T-cell (primary cell): ENCODE results near the gene SLC44A5. TPM values are rescaled to one million over a fixed set of nuclear protein-coding genes. Genes with fewer than 3 reads are reported as not detected.

Experiments
- ATAC-seq, 4 experiments: fragments of 200-7000 bp in 3 of 4; fragments of 150-1000 bp in 1 of 4; cut with Tn5 transposase; replicated peaks in 1 of 4; 1 replicate in 3 of 4; 2 replicates in 1 of 4; pipeline ENCODE4 v1.10.0; 2021; ENCODE audit warnings: moderate library complexity in 3 of 4, mild to moderate bottlenecking in 2 of 4, moderate number of reproducible peaks in 1 of 4
- CTCF ChIA-PET, 2 donors: fragments of 300-600 bp; sonication (Branson Sonifier 250); formaldehyde crosslinking; loops; one replicate each; lab custom pipeline; 2022; ENCODE audit warnings: antibody characterized with exemption in 2 of 2; lab: Charles Lee
- POLR2A ChIA-PET, 2 donors: fragments of 300-600 bp; sonication (Branson Sonifier 250); formaldehyde crosslinking; loops; one replicate each; lab custom pipeline; 2022; ENCODE audit warnings: antibody characterized with exemption in 2 of 2; lab: Charles Lee
- DNase-seq, 35 experiments: peaks; one replicate each; pipeline versions ENCODE4 v3.0.0 to v3.0.0-alpha.2; 2013 to 2023
- H3K27ac ChIP-seq: one replicate; pipeline ENCODE4 v1.5.1; 2013; ENCODE audit warnings: low read length
- H3K27me3 ChIP-seq, 2 experiments: replicated peaks in 1 of 2; 1 replicate in 1 of 2; 2 replicates in 1 of 2; pipeline versions ENCODE4 v1.6.1 to v1.7.0; 2013; ENCODE audit warnings: low read length in 1 of 2, mixed read lengths in 1 of 2; ENCODE audit not compliant: control insufficient read depth in 2 of 2, insufficient read depth in 2 of 2; ENCODE audit errors: extremely low read depth in 1 of 2
- H3K36me3 ChIP-seq, 2 donors: 1 replicate in 1 of 2; 2 replicates in 1 of 2; pipeline versions ENCODE4 v1.6.1 to v1.7.0; 2013; ENCODE audit warnings: low read length in 1 of 2; ENCODE audit not compliant: control insufficient read depth in 2 of 2, insufficient read depth in 1 of 2; ENCODE audit errors: extremely low read depth in 1 of 2
- H3K4me1 ChIP-seq, 2 experiments: 1 replicate in 1 of 2; 2 replicates in 1 of 2; pipeline versions ENCODE4 v1.6.1 to v1.7.0; 2013; ENCODE audit warnings: low read length in 2 of 2, mixed read lengths in 1 of 2; ENCODE audit not compliant: insufficient read depth in 2 of 2, control insufficient read depth in 1 of 2; ENCODE audit errors: extremely low read depth in 1 of 2
- H3K4me3 ChIP-seq, 2 donors: 1 replicate in 1 of 2; 2 replicates in 1 of 2; pipeline versions ENCODE4 v1.5.1 to v1.7.0; 2013; ENCODE audit warnings: mild to moderate bottlenecking in 2 of 2, low read length in 1 of 2, moderate library complexity in 1 of 2; ENCODE audit not compliant: control insufficient read depth in 1 of 2; ENCODE audit errors: extremely low read depth in 1 of 2
- H3K9me3 ChIP-seq: 2 replicates; pipeline ENCODE4 v1.7.0; 2013
- H3K27ac Mint-ChIP-seq, 2 donors: one replicate each; pipeline ENCODE4 v1.8.0; 2020 to 2021; ENCODE audit warnings: mild to moderate bottlenecking in 2 of 2, mixed read lengths in 2 of 2
- H3K27me3 Mint-ChIP-seq, 2 donors: one replicate each; pipeline ENCODE4 v1.8.0; 2021 to 2022; ENCODE audit warnings: mixed read lengths in 2 of 2
- H3K36me3 Mint-ChIP-seq: one replicate; pipeline ENCODE4 v1.8.0; 2021; ENCODE audit warnings: mixed read lengths
- H3K4me1 Mint-ChIP-seq, 3 donors: one replicate each; pipeline ENCODE4 v1.8.0; 2020 to 2022; ENCODE audit warnings: mixed read lengths in 3 of 3, mild to moderate bottlenecking in 1 of 3
- H3K4me3 Mint-ChIP-seq, 3 donors: one replicate each; pipeline ENCODE4 v1.8.0; 2020 to 2022; ENCODE audit warnings: mild to moderate bottlenecking in 3 of 3, mixed read lengths in 3 of 3, moderate library complexity in 3 of 3
- H3K9me3 Mint-ChIP-seq, 3 donors: one replicate each; pipeline ENCODE4 v1.8.0; 2020 to 2022; ENCODE audit warnings: mixed read lengths in 3 of 3
- WGBS: methylation state at CpG from one replicate; pipeline ENCODE4 v1.1.5; 2013; ENCODE audit warnings: missing lambda C conversion rate; ENCODE audit not compliant: insufficient coverage; 5-methylcytosine and 5-hydroxymethylcytosine counted together
- total RNA-seq, 35 experiments: library from RNA in 6 of 35; stranded (reverse) in 6 of 35; fragments of 120-200 nt in 1 of 35; gene quantifications; one replicate each; pipeline versions ENCODE4 v1.2.1 to v1.2.4 and lab custom pipeline; 2013 to 2026

Gene SLC44A5
- total RNA-seq, 5 donors from 2014 or later (not counting 1 experiment from before 2014, with no cell fraction given), result 0.06 to 2.4 (median 0.84) TPM; not detected in 1

GRCh38 chr1:75317976-75318375 lies 292.9 kb downstream of the SLC44A5 start:
- ATAC-seq (no peak), DNase-seq (no peak)
- ChIA-PET POLR2A (no interaction called here), CTCF (no interaction called here)
- Mint-ChIP-seq H3K9me3 (peaks cover 0 to 9% (median 4%) of the 10 kb centered on the region in 3 donors), H3K27ac (no peak overlapping the region), H3K36me3 (no peaks in the 10 kb centered on the region), H3K4me1 (no peaks in the 10 kb centered on the region), H3K27me3 (no peaks in the 10 kb centered on the region), H3K4me3 (no peak overlapping the region)
- no peaks in the 10 kb centered on the region for H3K9me3 ChIP-seq
- H3K36me3 ChIP-seq, result no peaks in the 10 kb centered on the region
- H3K27me3 ChIP-seq, result no peaks in the 10 kb centered on the region
- WGBS, result 81% methylated on average over 2 of the region's 4 CpGs
- H3K4me3 ChIP-seq, result no peak overlapping the region
- H3K4me1 ChIP-seq, result no peaks in the 10 kb centered on the region
- H3K27ac ChIP-seq, result no peak overlapping the region

- POLR2A ChIA-PET, result no interaction called here
- DNase-seq (no peak), ATAC-seq (no peak)
- no peaks in the 10 kb centered on the region for H3K4me1 Mint-ChIP-seq
- Histone ChIP-seq H3K4me3 (no peak overlapping the region), H3K27ac (no peak overlapping the region), H3K36me3 (no peaks in the 10 kb centered on the region), H3K4me1 (no peaks in the 10 kb centered on the region), H3K27me3 (no peaks in the 10 kb centered on the region), H3K9me3 (no peaks in the 10 kb centered on the region)
- WGBS, result no CpG with 5 or more reads among the region's 1 CpG
- no peak overlapping the region for H3K4me3 Mint-ChIP-seq
- no peaks in the 10 kb centered on the region for H3K27me3 Mint-ChIP-seq
- CTCF ChIA-PET, result no interaction called here
- no peak overlapping the region for H3K27ac Mint-ChIP-seq
- no peaks in the 10 kb centered on the region for H3K36me3 Mint-ChIP-seq
- H3K9me3 Mint-ChIP-seq, result peaks cover 0 to 2% (median 2%) of the 10 kb centered on the region in 3 donors
Measured at GRCh38 chr1:75316230-75316629, 294.7 kb downstream of the SLC44A5 start.

- H3K4me3 ChIP-seq, result no peak overlapping the region
- no CpG with 5 or more reads among the region's 2 CpGs for WGBS
- Mint-ChIP-seq H3K4me3 (no peak overlapping the region), H3K27me3 (no peaks in the 10 kb centered on the region), H3K9me3 (no peaks in the 10 kb centered on the region), H3K36me3 (no peaks in the 10 kb centered on the region), H3K27ac (no peak overlapping the region), H3K4me1 (peaks cover 0 to 4% (median 0%) of the 10 kb centered on the region in 3 donors)
- CTCF ChIA-PET, result no interaction called here
- H3K36me3 ChIP-seq, result no peaks in the 10 kb centered on the region
- no peaks in the 10 kb centered on the region for H3K4me1 ChIP-seq
- no peak overlapping the region for H3K27ac ChIP-seq
- DNase-seq (no peak), ATAC-seq (no peak)
- H3K9me3 ChIP-seq, result no peaks in the 10 kb centered on the region
- POLR2A ChIA-PET, result no interaction called here
- no peaks in the 10 kb centered on the region for H3K27me3 ChIP-seq
Measured at GRCh38 chr1:75312620-75313019, 298.3 kb downstream of the SLC44A5 start.

- DNase-seq (no peak), ATAC-seq (no peak)
- H3K27me3 ChIP-seq, result no peaks in the 10 kb centered on the region
- POLR2A ChIA-PET, result no interaction called here
- H3K9me3 ChIP-seq, result no peaks in the 10 kb centered on the region
- Mint-ChIP-seq H3K4me3 (no peak overlapping the region), H3K27ac (no peak overlapping the region), H3K9me3 (peaks cover 0 to 5% (median 5%) of the 10 kb centered on the region in 3 donors), H3K36me3 (no peaks in the 10 kb centered on the region), H3K4me1 (peaks cover 0 to 4% (median 0%) of the 10 kb centered on the region in 3 donors), H3K27me3 (no peaks in the 10 kb centered on the region)
- H3K4me3 ChIP-seq, result no peak overlapping the region
- H3K27ac ChIP-seq, result no peak overlapping the region
- no peaks in the 10 kb centered on the region for H3K4me1 ChIP-seq
- no peaks in the 10 kb centered on the region for H3K36me3 ChIP-seq
- CTCF ChIA-PET, result no interaction called here
Measured at GRCh38 chr1:75310067-75310466, 300.8 kb downstream of the SLC44A5 start.

GRCh38 chr1:75308365-75308764 lies 302.5 kb downstream of the SLC44A5 start:
- Histone ChIP-seq H3K4me3 (no peak overlapping the region), H3K27me3 (no peaks in the 10 kb centered on the region), H3K4me1 (no peaks in the 10 kb centered on the region), H3K36me3 (no peaks in the 10 kb centered on the region), H3K27ac (no peak overlapping the region), H3K9me3 (no peaks in the 10 kb centered on the region)
- no peaks in the 10 kb centered on the region for H3K36me3 Mint-ChIP-seq
- DNase-seq, result no peak
- ChIA-PET CTCF (no interaction called here), POLR2A (no interaction called here)
- no peak overlapping the region for H3K27ac Mint-ChIP-seq
- H3K9me3 Mint-ChIP-seq, result peaks cover 0 to 5% (median 5%) of the 10 kb centered on the region in 3 donors
- H3K4me1 Mint-ChIP-seq, result peaks cover 0 to 4% (median 0%) of the 10 kb centered on the region in 3 donors
- H3K27me3 Mint-ChIP-seq, result no peaks in the 10 kb centered on the region
- 100% methylated on average over 1 of the region's 2 CpGs for WGBS
- H3K4me3 Mint-ChIP-seq, result no peak overlapping the region
- ATAC-seq, result no peak

- Mint-ChIP-seq H3K27me3 (no peaks in the 10 kb centered on the region), H3K27ac (no peak overlapping the region), H3K4me3 (no peak overlapping the region), H3K36me3 (no peaks in the 10 kb centered on the region), H3K9me3 (peaks cover 0 to 5% (median 5%) of the 10 kb centered on the region in 3 donors), H3K4me1 (peaks cover 0 to 1% (median 0%) of the 10 kb centered on the region in 3 donors)
- POLR2A ChIA-PET, result interaction anchor here in 1 of 2 donors (0.8 kb wide), 1 partner anchor 631 kb away, joined by 6 read pairs; no protein-coding TSS in a partner anchor
- CTCF ChIA-PET, result no interaction called here
- no peaks in the 10 kb centered on the region for H3K27me3 ChIP-seq
- no peak overlapping the region for H3K27ac ChIP-seq
- WGBS, result no CpG with 5 or more reads among the region's 2 CpGs
- H3K36me3 ChIP-seq, result no peaks in the 10 kb centered on the region
- DNase-seq (no peak), ATAC-seq (no peak)
- H3K9me3 ChIP-seq, result no peaks in the 10 kb centered on the region
- H3K4me1 ChIP-seq, result no peaks in the 10 kb centered on the region
- H3K4me3 ChIP-seq, result no peak overlapping the region
Measured at GRCh38 chr1:75305061-75305460, 305.9 kb downstream of the SLC44A5 start.

GRCh38 chr1:75293270-75293669 lies 317.6 kb downstream of the SLC44A5 start:
- Mint-ChIP-seq H3K27me3 (no peaks in the 10 kb centered on the region), H3K9me3 (no peaks in the 10 kb centered on the region), H3K27ac (no peak overlapping the region), H3K4me3 (no peak overlapping the region), H3K36me3 (no peaks in the 10 kb centered on the region), H3K4me1 (no peaks in the 10 kb centered on the region)
- no peaks in the 10 kb centered on the region for H3K9me3 ChIP-seq
- H3K27me3 ChIP-seq, result no peaks in the 10 kb centered on the region
- H3K27ac ChIP-seq, result no peak overlapping the region
- POLR2A ChIA-PET, result no interaction called here
- no peaks in the 10 kb centered on the region for H3K4me1 ChIP-seq
- no CpG with 5 or more reads among the region's 4 CpGs for WGBS
- H3K36me3 ChIP-seq, result no peaks in the 10 kb centered on the region
- no peak for DNase-seq
- CTCF ChIA-PET, result no interaction called here
- H3K4me3 ChIP-seq, result no peak overlapping the region
- ATAC-seq, result no peak
